ENCODE measurements around the gene SFI1. TPM values are rescaled to one million over a fixed set of nuclear protein-coding genes. Genes with fewer than 3 reads are reported as not detected.

The SFI1 gene
- total and polyA plus RNA-seq, 4 donors: 3.1 to 16.2 (median 7.4) TPM

DNA sequence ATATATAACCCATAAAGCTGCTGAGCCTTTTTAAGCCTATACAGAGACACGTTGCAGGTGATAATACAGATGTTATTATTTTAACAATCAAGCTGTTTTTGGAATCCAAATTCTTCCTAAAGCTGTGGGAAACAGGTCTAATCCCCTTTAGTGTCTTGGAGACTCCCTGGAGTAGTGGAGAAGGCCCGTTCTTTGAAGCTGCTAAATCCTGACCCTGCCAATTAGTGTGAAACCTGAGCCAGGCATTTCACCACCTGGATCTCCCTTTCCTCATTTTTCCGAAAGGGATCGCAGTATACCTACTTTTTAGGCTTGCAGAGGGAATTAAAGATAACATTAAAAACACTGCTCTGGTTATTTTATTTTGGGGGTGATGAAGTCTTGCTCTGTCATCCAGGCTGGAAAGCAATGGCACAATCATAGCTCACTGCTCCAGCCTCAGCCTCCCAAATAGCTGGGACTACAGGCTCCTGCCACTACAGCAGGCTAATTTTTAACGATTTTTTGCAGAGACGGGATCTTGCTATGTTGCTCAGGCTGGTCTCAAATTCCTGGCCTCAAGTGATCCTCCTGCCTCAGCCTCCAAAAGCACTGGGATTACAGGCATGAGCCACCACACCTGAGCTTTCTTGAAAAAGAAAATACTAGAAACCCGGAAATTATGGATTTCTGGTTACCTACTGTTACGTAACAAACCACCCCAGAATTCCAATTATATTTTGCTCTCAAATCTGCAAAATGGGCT is 4.9 kb upstream of the SFI1 start:
- Histone ChIP-seq H3K27ac (ENCODE audit: low read depth in 1 of 2, low read length in 2 of 2) (peak overlapping the region; percentile 90 to 94), H3K9ac (ENCODE audit: low read depth in 1 of 2, low read length in 2 of 2) (peak overlapping the region; percentile 56 to 91), H3K36me3 (ENCODE audit: control insufficient read depth in 4 of 4, insufficient read depth in 3 of 4, low read depth in 1 of 4, low read length in 3 of 4) (peaks cover 0 to 4% (median 1%) of the 10 kb centered on the region in 4 donors), H3K9me3 (ENCODE audit: control insufficient read depth in 4 of 4, low read length in 3 of 4) (no peaks in the 10 kb centered on the region), H3K4me1 (ENCODE audit: control insufficient read depth in 4 of 4, insufficient read depth in 4 of 4, low read length in 3 of 4) (peaks cover 7 to 31% (median 22%) of the 10 kb centered on the region in 4 donors), H3K27me3 (ENCODE audit: control insufficient read depth in 4 of 4, insufficient read depth in 4 of 4, low read length in 3 of 4) (no peaks in the 10 kb centered on the region), H3K4me3 (ENCODE audit: low read depth in 1 of 3, low read length in 3 of 3) (peak overlapping the region in 1 of 3 donors; percentile 96)
- DNase-seq (ENCODE audit: low spot score): no peak
- 81% methylated on average over 8 of the region's 8 CpGs for WGBS
- TF ChIP-seq RAD21 (IDR thresholded peaks at IDR 0.05) (no peak), YY1 (IDR thresholded peaks at IDR 0.05) (no peak), GABPA (IDR thresholded peaks at IDR 0.05 in 1 of 2, conservative IDR thresholded peaks at IDR 0.05 in 1 of 2) (no peak), FOXA1 (IDR thresholded peaks at IDR 0.05) (no peak), RXRA (IDR thresholded peaks at IDR 0.05) (no peak)
- TF ChIP-seq, protein P1, sequence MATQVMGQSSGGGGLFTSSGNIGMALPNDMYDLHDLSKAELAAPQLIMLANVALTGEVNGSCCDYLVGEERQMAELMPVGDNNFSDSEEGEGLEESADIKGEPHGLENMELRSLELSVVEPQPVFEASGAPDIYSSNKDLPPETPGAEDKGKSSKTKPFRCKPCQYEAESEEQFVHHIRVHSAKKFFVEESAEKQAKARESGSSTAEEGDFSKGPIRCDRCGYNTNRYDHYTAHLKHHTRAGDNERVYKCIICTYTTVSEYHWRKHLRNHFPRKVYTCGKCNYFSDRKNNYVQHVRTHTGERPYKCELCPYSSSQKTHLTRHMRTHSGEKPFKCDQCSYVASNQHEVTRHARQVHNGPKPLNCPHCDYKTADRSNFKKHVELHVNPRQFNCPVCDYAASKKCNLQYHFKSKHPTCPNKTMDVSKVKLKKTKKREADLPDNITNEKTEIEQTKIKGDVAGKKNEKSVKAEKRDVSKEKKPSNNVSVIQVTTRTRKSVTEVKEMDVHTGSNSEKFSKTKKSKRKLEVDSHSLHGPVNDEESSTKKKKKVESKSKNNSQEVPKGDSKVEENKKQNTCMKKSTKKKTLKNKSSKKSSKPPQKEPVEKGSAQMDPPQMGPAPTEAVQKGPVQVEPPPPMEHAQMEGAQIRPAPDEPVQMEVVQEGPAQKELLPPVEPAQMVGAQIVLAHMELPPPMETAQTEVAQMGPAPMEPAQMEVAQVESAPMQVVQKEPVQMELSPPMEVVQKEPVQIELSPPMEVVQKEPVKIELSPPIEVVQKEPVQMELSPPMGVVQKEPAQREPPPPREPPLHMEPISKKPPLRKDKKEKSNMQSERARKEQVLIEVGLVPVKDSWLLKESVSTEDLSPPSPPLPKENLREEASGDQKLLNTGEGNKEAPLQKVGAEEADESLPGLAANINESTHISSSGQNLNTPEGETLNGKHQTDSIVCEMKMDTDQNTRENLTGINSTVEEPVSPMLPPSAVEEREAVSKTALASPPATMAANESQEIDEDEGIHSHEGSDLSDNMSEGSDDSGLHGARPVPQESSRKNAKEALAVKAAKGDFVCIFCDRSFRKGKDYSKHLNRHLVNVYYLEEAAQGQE (IDR thresholded peaks at IDR 0.05): no peak
- TF ChIP-seq, protein P2, sequence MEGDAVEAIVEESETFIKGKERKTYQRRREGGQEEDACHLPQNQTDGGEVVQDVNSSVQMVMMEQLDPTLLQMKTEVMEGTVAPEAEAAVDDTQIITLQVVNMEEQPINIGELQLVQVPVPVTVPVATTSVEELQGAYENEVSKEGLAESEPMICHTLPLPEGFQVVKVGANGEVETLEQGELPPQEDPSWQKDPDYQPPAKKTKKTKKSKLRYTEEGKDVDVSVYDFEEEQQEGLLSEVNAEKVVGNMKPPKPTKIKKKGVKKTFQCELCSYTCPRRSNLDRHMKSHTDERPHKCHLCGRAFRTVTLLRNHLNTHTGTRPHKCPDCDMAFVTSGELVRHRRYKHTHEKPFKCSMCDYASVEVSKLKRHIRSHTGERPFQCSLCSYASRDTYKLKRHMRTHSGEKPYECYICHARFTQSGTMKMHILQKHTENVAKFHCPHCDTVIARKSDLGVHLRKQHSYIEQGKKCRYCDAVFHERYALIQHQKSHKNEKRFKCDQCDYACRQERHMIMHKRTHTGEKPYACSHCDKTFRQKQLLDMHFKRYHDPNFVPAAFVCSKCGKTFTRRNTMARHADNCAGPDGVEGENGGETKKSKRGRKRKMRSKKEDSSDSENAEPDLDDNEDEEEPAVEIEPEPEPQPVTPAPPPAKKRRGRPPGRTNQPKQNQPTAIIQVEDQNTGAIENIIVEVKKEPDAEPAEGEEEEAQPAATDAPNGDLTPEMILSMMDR (IDR thresholded peaks at IDR 0.05; ENCODE audit: low read depth, low read length, missing input control): no peak

DNA sequence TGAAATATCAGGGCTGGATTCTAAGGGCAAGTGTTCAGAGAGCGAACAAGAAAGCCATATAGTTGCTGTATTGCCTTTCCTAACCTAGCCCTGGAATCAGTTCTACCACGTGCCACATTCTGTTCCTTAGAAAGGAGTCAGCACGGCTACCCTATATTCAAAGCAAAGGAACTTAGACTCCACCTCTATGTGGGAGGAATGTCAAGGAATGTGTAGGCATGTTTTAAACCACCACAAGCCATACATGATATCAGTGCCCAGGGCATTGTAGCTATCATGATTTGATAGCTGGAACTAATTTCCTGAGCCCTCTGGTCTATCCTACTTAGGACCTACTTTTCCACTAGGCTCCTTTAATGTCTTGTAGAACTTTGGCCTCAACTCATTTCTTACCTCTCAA is 4.2 kb upstream of the SFI1 start:
- 96% methylated on average over 3 of the region's 3 CpGs for WGBS
- H3K27ac ChIP-seq (ENCODE audit: low read depth in 1 of 2, low read length in 2 of 2): no peak overlapping the region
- TF ChIP-seq, protein P3, sequence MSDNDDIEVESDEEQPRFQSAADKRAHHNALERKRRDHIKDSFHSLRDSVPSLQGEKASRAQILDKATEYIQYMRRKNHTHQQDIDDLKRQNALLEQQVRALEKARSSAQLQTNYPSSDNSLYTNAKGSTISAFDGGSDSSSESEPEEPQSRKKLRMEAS (IDR thresholded peaks at IDR 0.05): no peak
- no peak for TF ChIP-seq HNF4A (conservative IDR thresholded peaks at IDR 0.05)
- no peak for TF ChIP-seq JUND (IDR thresholded peaks at IDR 0.05)
- TF ChIP-seq, protein P4, sequence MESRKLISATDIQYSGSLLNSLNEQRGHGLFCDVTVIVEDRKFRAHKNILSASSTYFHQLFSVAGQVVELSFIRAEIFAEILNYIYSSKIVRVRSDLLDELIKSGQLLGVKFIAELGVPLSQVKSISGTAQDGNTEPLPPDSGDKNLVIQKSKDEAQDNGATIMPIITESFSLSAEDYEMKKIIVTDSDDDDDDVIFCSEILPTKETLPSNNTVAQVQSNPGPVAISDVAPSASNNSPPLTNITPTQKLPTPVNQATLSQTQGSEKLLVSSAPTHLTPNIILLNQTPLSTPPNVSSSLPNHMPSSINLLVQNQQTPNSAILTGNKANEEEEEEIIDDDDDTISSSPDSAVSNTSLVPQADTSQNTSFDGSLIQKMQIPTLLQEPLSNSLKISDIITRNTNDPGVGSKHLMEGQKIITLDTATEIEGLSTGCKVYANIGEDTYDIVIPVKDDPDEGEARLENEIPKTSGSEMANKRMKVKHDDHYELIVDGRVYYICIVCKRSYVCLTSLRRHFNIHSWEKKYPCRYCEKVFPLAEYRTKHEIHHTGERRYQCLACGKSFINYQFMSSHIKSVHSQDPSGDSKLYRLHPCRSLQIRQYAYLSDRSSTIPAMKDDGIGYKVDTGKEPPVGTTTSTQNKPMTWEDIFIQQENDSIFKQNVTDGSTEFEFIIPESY (IDR thresholded peaks at IDR 0.05): no peak
- TF ChIP-seq, protein P2 (IDR thresholded peaks at IDR 0.05; ENCODE audit: low read depth, low read length, missing input control): no peak
- TF ChIP-seq HNF4G (IDR thresholded peaks at IDR 0.05): no peak
- TF ChIP-seq, protein P1 (IDR thresholded peaks at IDR 0.05): no peak
- TF ChIP-seq RAD21 (IDR thresholded peaks at IDR 0.05): no peak
- TF ChIP-seq EGR1 (IDR thresholded peaks at IDR 0.05; ENCODE audit: low read depth in 2 of 2): no peak
- TF ChIP-seq FOXA2 (IDR thresholded peaks at IDR 0.05): no peak
- TF ChIP-seq FOXA1 (IDR thresholded peaks at IDR 0.05): no peak
- no peak for TF ChIP-seq TAF1 (conservative IDR thresholded peaks at IDR 0.05)
- no peak for TF ChIP-seq RXRA (IDR thresholded peaks at IDR 0.05)
- no peak for TF ChIP-seq YY1 (IDR thresholded peaks at IDR 0.05)
- no peak for TF ChIP-seq NR2F2 (IDR thresholded peaks at IDR 0.05)
- no peak for TF ChIP-seq GABPA (IDR thresholded peaks at IDR 0.05 in 1 of 2, conservative IDR thresholded peaks at IDR 0.05 in 1 of 2)

More for the DNA sequence above, 4.2 kb upstream of the SFI1 start:
- H3K4me1 ChIP-seq (ENCODE audit: control insufficient read depth in 4 of 4, insufficient read depth in 4 of 4, low read length in 3 of 4): peaks cover 7 to 36% (median 25%) of the 10 kb centered on the region in 4 donors
- no peak overlapping the region for H3K9ac ChIP-seq (ENCODE audit: low read depth in 1 of 2, low read length in 2 of 2)
- no peak overlapping the region for H3K4me3 ChIP-seq (ENCODE audit: low read depth in 1 of 3, low read length in 3 of 3)
- no peak for DNase-seq (ENCODE audit: low spot score)
- peaks cover 0 to 4% (median 1%) of the 10 kb centered on the region in 4 donors for H3K36me3 ChIP-seq (ENCODE audit: control insufficient read depth in 4 of 4, insufficient read depth in 3 of 4, low read depth in 1 of 4, low read length in 3 of 4)
- H3K9me3 ChIP-seq (ENCODE audit: control insufficient read depth in 4 of 4, low read length in 3 of 4): no peaks in the 10 kb centered on the region
- H3K27me3 ChIP-seq (ENCODE audit: control insufficient read depth in 4 of 4, insufficient read depth in 4 of 4, low read length in 3 of 4): no peaks in the 10 kb centered on the region

Measured in liver (tissue), 9 donors.